Activated CD8-positive, alpha-beta T cell treated with anti-CD3 and anti-CD28 coated beads for 36 hours (primary cell): Measurements from ENCODE around the gene ARTN. TPM values are rescaled to one million over a fixed set of nuclear protein-coding genes. Genes with fewer than 3 reads are reported as not detected.
A peak's percentile ranks its signal among the peaks of the same experiment; 100 is the strongest.

ENCODE experiments used
- ATAC-seq: fragments of 200-7000 bp; cut with Tn5 transposase; one replicate; pipeline ENCODE4 v1.10.0; 2021; ENCODE audit warnings: mild to moderate bottlenecking, moderate library complexity
- CTCF ChIA-PET: fragments of 350-600 bp; sonication (Branson Sonifier 250); formaldehyde crosslinking; loops from one replicate; lab custom pipeline; 2021; ENCODE audit warnings: antibody characterized with exemption; lab: Charles Lee
- POLR2A ChIA-PET: fragments of 350-600 bp; sonication (Branson Sonifier 250); formaldehyde crosslinking; loops from one replicate; lab custom pipeline; 2021; ENCODE audit warnings: antibody characterized with exemption; lab: Charles Lee
- DNase-seq: peaks from one replicate; pipeline ENCODE4 v3.0.0-alpha.2; 2020
- H3K27ac Mint-ChIP-seq: one replicate; pipeline ENCODE4 v1.8.0; 2021; ENCODE audit warnings: mild to moderate bottlenecking, mixed read lengths
- H3K27me3 Mint-ChIP-seq: one replicate; pipeline ENCODE4 v1.8.0; 2021; ENCODE audit warnings: mixed read lengths
- H3K36me3 Mint-ChIP-seq: one replicate; pipeline ENCODE4 v1.8.0; 2021; ENCODE audit warnings: low read depth, mixed read lengths
- H3K4me1 Mint-ChIP-seq: one replicate; pipeline ENCODE4 v1.8.0; 2021; ENCODE audit warnings: low read depth, mixed read lengths
- H3K4me3 Mint-ChIP-seq: one replicate; pipeline ENCODE4 v1.8.0; 2021; ENCODE audit warnings: mild to moderate bottlenecking, moderate library complexity, mixed read lengths
- H3K9me3 Mint-ChIP-seq: one replicate; pipeline ENCODE4 v1.8.0; 2021; ENCODE audit warnings: mixed read lengths
- intact Hi-C: fragments of 100-400 bp; cut with micrococcal nuclease; formaldehyde crosslinking; loops from one replicate; pipeline ENCODE4 v1.10.0; 2022
- total RNA-seq, 2 experiments: library from RNA; stranded (reverse); gene quantifications; one replicate each; pipeline ENCODE4 v1.2.3, GENCODE V29; 2021
- TF ChIP-seq, protein P1 (sequence below): fragments of 200-600 bp; IDR thresholded peaks from one replicate; pipeline ENCODE4 v1.8.0; 2022; ENCODE audit warnings: antibody characterized with exemption, mild to moderate bottlenecking

Gene ARTN
- total RNA-seq = under 1 TPM; 0.36 to 0.68 TPM

DNA sequence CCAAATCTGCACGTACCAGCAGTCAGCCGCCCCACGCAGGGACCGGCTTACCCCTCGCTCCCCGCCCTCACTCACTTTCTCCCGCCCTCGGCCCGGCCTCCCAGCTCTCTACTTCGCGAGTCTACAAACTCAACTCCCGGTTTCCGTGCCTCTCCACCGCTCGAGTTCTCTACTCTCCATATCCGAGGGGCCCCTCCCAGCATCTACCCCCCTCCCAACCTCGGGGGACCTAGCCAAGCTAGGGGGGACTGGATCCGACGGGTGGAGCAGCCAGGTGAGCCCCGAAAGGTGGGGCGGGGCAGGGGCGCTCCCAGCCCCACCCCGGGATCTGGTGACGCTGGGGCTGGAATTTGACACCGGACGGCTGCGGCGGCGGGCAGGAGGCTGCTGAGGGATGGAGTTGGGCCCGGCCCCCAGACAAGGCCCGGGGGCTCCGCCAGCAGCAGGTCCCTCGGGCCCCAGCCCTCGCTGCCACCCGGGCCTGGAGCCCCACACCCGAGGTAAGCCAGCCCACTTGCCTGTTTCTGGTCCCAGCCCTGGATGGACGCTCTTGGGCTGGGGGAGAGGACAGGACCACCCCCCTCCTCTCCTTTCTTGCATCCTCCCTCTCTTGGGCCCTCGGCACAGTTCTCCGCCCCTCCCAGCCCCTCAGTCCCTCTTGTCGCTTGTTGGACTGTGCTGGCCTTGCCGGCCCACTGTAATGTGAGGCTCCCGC, at the start of gene ARTN:
Gene ARTN (plus strand): TSS at position 416 of the 715 bp plus-strand sequence. CDS start 1,856 bp downstream, outside the sequence.
- no peak for ATAC-seq
- ChIA-PET POLR2A (interaction anchor here (1.0 kb wide), 1 partner anchor 17 kb away, joined by 3 read pairs; no protein-coding TSS in a partner anchor), CTCF (interaction anchor here (0.9 to 12.8 kb wide), 36 partner anchors 8 to 413 kb away, joined by 3 to 307 read pairs (median 6); partner anchors contain the start of genes ATP6V0B, IPO13, KDM4A and PTPRF)
- peak within 1 kb of the TSS; percentile 41 for H3K4me3 Mint-ChIP-seq
- H3K36me3 Mint-ChIP-seq = no peaks in the 10 kb centered on the region
- intact Hi-C loops = loop anchor here (2.0 to 5.0 kb wide), 2 partner anchors 171 to 406 kb away; no protein-coding TSS in a partner anchor
- H3K27me3 Mint-ChIP-seq = peaks cover 25% of the 10 kb centered on the region
- no peak within 1 kb of the TSS for H3K27ac Mint-ChIP-seq
- TF ChIP-seq, protein P1, sequence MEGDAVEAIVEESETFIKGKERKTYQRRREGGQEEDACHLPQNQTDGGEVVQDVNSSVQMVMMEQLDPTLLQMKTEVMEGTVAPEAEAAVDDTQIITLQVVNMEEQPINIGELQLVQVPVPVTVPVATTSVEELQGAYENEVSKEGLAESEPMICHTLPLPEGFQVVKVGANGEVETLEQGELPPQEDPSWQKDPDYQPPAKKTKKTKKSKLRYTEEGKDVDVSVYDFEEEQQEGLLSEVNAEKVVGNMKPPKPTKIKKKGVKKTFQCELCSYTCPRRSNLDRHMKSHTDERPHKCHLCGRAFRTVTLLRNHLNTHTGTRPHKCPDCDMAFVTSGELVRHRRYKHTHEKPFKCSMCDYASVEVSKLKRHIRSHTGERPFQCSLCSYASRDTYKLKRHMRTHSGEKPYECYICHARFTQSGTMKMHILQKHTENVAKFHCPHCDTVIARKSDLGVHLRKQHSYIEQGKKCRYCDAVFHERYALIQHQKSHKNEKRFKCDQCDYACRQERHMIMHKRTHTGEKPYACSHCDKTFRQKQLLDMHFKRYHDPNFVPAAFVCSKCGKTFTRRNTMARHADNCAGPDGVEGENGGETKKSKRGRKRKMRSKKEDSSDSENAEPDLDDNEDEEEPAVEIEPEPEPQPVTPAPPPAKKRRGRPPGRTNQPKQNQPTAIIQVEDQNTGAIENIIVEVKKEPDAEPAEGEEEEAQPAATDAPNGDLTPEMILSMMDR = no peak
- DNase-seq = no peak
- H3K4me1 Mint-ChIP-seq = peaks cover 24% of the 10 kb centered on the region
- H3K9me3 Mint-ChIP-seq = no peaks in the 10 kb centered on the region

DNA sequence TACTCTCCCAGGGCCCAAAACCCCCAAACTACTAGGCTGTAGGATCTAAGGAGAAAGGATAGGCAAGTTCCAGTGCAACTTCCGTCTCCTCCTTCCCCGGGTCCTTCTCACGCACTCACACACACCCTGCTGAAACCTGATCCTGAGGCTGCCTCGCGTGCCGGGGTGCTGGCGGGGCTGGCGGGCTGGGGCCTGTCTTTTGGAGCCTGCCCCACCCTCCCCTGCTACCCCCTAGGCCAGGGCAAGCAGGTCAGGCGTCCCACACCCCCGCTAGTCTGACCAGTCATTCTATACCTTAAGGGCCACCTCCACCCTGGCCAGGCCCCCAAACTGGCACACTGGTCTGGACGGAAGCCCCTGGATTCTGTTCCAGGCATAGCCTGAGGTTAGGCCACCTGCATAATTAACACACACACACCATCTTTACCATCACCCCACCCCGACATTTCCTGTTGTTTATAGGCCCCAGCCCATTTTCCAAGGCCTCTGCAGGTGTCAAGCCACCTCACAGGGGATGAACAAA, 48.3 kb upstream of the ARTN start:
- H3K4me3 Mint-ChIP-seq = no peak overlapping the region
- H3K9me3 Mint-ChIP-seq = no peaks in the 10 kb centered on the region
- no peaks in the 10 kb centered on the region for H3K27me3 Mint-ChIP-seq
- H3K27ac Mint-ChIP-seq = no peak overlapping the region
- intact Hi-C loops = no loop called here
- no peaks in the 10 kb centered on the region for H3K4me1 Mint-ChIP-seq
- ChIA-PET CTCF (no interaction called here), POLR2A (no interaction called here)
- TF ChIP-seq, protein P1 = no peak
- H3K36me3 Mint-ChIP-seq = no peaks in the 10 kb centered on the region
- DNase-seq (no peak), ATAC-seq (no peak)

- Mint-ChIP-seq H3K4me3 (no peak overlapping the region), H3K9me3 (no peaks in the 10 kb centered on the region), H3K36me3 (no peaks in the 10 kb centered on the region), H3K27me3 (no peaks in the 10 kb centered on the region), H3K4me1 (no peaks in the 10 kb centered on the region), H3K27ac (no peak overlapping the region)
- intact Hi-C loops = no loop called here
- ATAC-seq (no peak), DNase-seq (no peak)
- ChIA-PET CTCF (no interaction called here), POLR2A (no interaction called here)
- TF ChIP-seq, protein P1 = no peak
Observed at GRCh38 chr1:43887748-43888147, 45.9 kb upstream of the ARTN start.

- H3K27ac Mint-ChIP-seq = no peak overlapping the region
- POLR2A ChIA-PET = interaction anchor here (0.7 kb wide), 1 partner anchor 675 kb away, joined by 3 read pairs; no protein-coding TSS in a partner anchor
Observed at GRCh38 chr1:43890815-43891214, 42.8 kb upstream of the ARTN start.

More at GRCh38 chr1:43890815-43891214, 42.8 kb upstream of the ARTN start:
- CTCF ChIA-PET = interaction anchor here (1.1 to 2.6 kb wide), 2 partner anchors 53 to 127 kb away, joined by 3 to 7 read pairs; no protein-coding TSS in a partner anchor
- Mint-ChIP-seq H3K9me3 (no peaks in the 10 kb centered on the region), H3K27me3 (no peaks in the 10 kb centered on the region), H3K4me3 (no peak overlapping the region), H3K36me3 (no peaks in the 10 kb centered on the region), H3K4me1 (no peaks in the 10 kb centered on the region)
- DNase-seq (no peak), ATAC-seq (no peak)
- intact Hi-C loops = no loop called here
- TF ChIP-seq, protein P1 = no peak
